HG02678 (cell line): ENCODE measurements around the gene E2F3.
A peak's percentile ranks its signal among the peaks of the same experiment; 100 is the strongest.

ENCODE experiments used
- ATAC-seq: cut with Tn5 transposase; IDR thresholded peaks from one replicate; pipeline ENCODE4 v1.9.1; 2021; ENCODE audit warnings: mild to moderate bottlenecking, moderate library complexity; ENCODE audit not compliant: unreplicated experiment

The E2F3 gene

GRCh38 chr6:20433321-20433720 lies 31.6 kb downstream of the E2F3 start:
- ATAC-seq: no peak

GRCh38 chr6:20433929-20434328 lies 32.2 kb downstream of the E2F3 start:
- ATAC-seq: no peak

GRCh38 chr6:20434766-20435165 lies 33.1 kb downstream of the E2F3 start:
- ATAC-seq: no peak

GRCh38 chr6:20436719-20437118 lies 35.0 kb downstream of the E2F3 start:
- no peak for ATAC-seq

- no peak for ATAC-seq
Observed at GRCh38 chr6:20437639-20438038, 36.0 kb downstream of the E2F3 start.

- ATAC-seq: no peak
Observed at GRCh38 chr6:20438462-20439070, 36.9 kb downstream of the E2F3 start.

- ATAC-seq: no peak
Observed at GRCh38 chr6:20439558-20439957, 37.9 kb downstream of the E2F3 start.

- no peak for ATAC-seq
Observed at GRCh38 chr6:20440296-20440695, 38.6 kb downstream of the E2F3 start.

- ATAC-seq: no peak
Observed at GRCh38 chr6:20441236-20441635, 39.6 kb downstream of the E2F3 start.

- ATAC-seq: no peak
Observed at GRCh38 chr6:20441921-20442320, 40.2 kb downstream of the E2F3 start.

- no peak for ATAC-seq
Observed at GRCh38 chr6:20444786-20445271, 43.1 kb downstream of the E2F3 start.

- no peak for ATAC-seq
Observed at GRCh38 chr6:20447157-20447556, 45.5 kb downstream of the E2F3 start.

- no peak for ATAC-seq
Observed at GRCh38 chr6:20447581-20448132, 46.0 kb downstream of the E2F3 start.

GRCh38 chr6:20448828-20449227 lies 47.1 kb downstream of the E2F3 start:
- no peak for ATAC-seq

- no peak for ATAC-seq
Observed at GRCh38 chr6:20454204-20454824, 52.6 kb downstream of the E2F3 start.

- ATAC-seq: no peak
Observed at GRCh38 chr6:20455251-20455940, 53.7 kb downstream of the E2F3 start.

GRCh38 chr6:20458027-20458894 lies 56.6 kb downstream of the E2F3 start:
- no peak for ATAC-seq

GRCh38 chr6:20459682-20460081 lies 58.0 kb downstream of the E2F3 start:
- no peak for ATAC-seq

GRCh38 chr6:20461576-20461975 lies 59.9 kb downstream of the E2F3 start:
- no peak for ATAC-seq

- ATAC-seq: peak; percentile 55
Observed at GRCh38 chr6:20463396-20463795, 61.7 kb downstream of the E2F3 start.

- no peak for ATAC-seq
Observed at GRCh38 chr6:20464041-20464440, 62.4 kb downstream of the E2F3 start.
